B cell (primary cell): ENCODE results near the gene SMIM3. TPM values are rescaled to one million over a fixed set of nuclear protein-coding genes. Genes with fewer than 3 reads are reported as not detected.

ENCODE experiments used
- ATAC-seq: fragments of 200-7000 bp; cut with Tn5 transposase; one replicate; pipeline ENCODE4 v1.10.0; 2021; ENCODE audit warnings: low read depth, mild to moderate bottlenecking, moderate number of reproducible peaks, moderate library complexity
- CTCF ChIA-PET: fragments of 350-600 bp; sonication (Branson Sonifier 250); formaldehyde crosslinking; loops from one replicate; lab custom pipeline; 2021; ENCODE audit warnings: antibody characterized with exemption, inconsistent platforms; lab: Charles Lee
- POLR2A ChIA-PET: fragments of 350-600 bp; sonication (Branson Sonifier 250); formaldehyde crosslinking; loops from one replicate; lab custom pipeline; 2021; ENCODE audit warnings: antibody characterized with exemption; lab: Charles Lee
- DNase-seq: peaks from one replicate; pipeline ENCODE4 v3.0.0; 2013
- H2AFZ ChIP-seq: 2 replicates; pipeline ENCODE4 v1.6.1; 2012; ENCODE audit warnings: mild to moderate bottlenecking, low read depth, low read length; ENCODE audit not compliant: insufficient read depth, poor library complexity, severe bottlenecking
- H3K27ac ChIP-seq, 2 donors: 1 replicate in 1 of 2; 2 replicates in 1 of 2; pipeline ENCODE4 v1.5.1; 2012 to 2013; ENCODE audit warnings: low read length in 2 of 2, mild to moderate bottlenecking in 2 of 2, moderate library complexity in 1 of 2
- H3K27me3 ChIP-seq, 4 experiments: fragments of 200-600 bp in 1 of 4; sonication (generic) in 1 of 4; replicated peaks in 1 of 4; 1 replicate in 2 of 4; 2 replicates in 2 of 4; pipeline versions ENCODE4 v1.6.1 to v1.7.0; 2013 to 2016; ENCODE audit warnings: low read length in 3 of 4, mild to moderate bottlenecking in 2 of 4, mixed read lengths in 1 of 4, moderate library complexity in 1 of 4; ENCODE audit not compliant: insufficient read depth in 4 of 4, control insufficient read depth in 3 of 4; ENCODE audit errors: control extremely low read depth in 1 of 4
- H3K36me3 ChIP-seq, 2 experiments: replicated peaks in 1 of 2; 1 replicate in 1 of 2; 2 replicates in 1 of 2; pipeline versions ENCODE4 v1.6.1 to v1.7.1; 2013; ENCODE audit warnings: low read length in 1 of 2; ENCODE audit not compliant: insufficient read depth in 2 of 2, control insufficient read depth in 1 of 2; ENCODE audit errors: control extremely low read depth in 1 of 2, extremely low read depth in 1 of 2
- H3K4me1 ChIP-seq, 2 donors: fragments of 200-600 bp in 1 of 2; sonication (generic) in 1 of 2; 1 replicate in 1 of 2; 2 replicates in 1 of 2; pipeline versions ENCODE4 v1.5.1 to v1.6.1; 2013 to 2017; ENCODE audit warnings: low read length in 2 of 2; ENCODE audit not compliant: control insufficient read depth in 2 of 2, insufficient read depth in 2 of 2
- H3K4me2 ChIP-seq: replicated peaks from 2 replicates; pipeline ENCODE3; 2012; ENCODE audit warnings: mild to moderate bottlenecking, low read depth, low read length; ENCODE audit not compliant: poor library complexity, severe bottlenecking
- H3K4me3 ChIP-seq, 5 experiments: fragments of 200-600 bp in 1 of 5; sonication (generic) in 1 of 5; 1 replicate in 3 of 5; 2 replicates in 2 of 5; pipeline versions ENCODE4 v1.5.1 to v1.7.0; 2011 to 2016; ENCODE audit warnings: low read length in 4 of 5, mild to moderate bottlenecking in 4 of 5, low read depth in 2 of 5, control low read depth in 1 of 5, moderate library complexity in 1 of 5; ENCODE audit not compliant: insufficient read depth in 1 of 5; ENCODE audit errors: control extremely low read depth in 1 of 5, extremely low read depth in 1 of 5
- H3K79me2 ChIP-seq: fragments of 200-600 bp; sonication (generic); one replicate; pipeline ENCODE4 v1.6.0; 2016; ENCODE audit warnings: low read length; ENCODE audit not compliant: control insufficient read depth, insufficient read depth
- H3K9ac ChIP-seq: fragments of 200-600 bp; sonication (generic); 2 replicates; pipeline ENCODE4 v1.6.1; 2017; ENCODE audit warnings: mild to moderate bottlenecking, low read length, moderate library complexity
- H3K9me3 ChIP-seq, 3 donors: one replicate each; pipeline versions ENCODE4 v1.6.1 to v1.7.1; 2013; ENCODE audit warnings: low read length in 2 of 3; ENCODE audit not compliant: control insufficient read depth in 2 of 3, insufficient read depth in 1 of 3; ENCODE audit errors: control extremely low read depth in 1 of 3
- H4K20me1 ChIP-seq: 2 replicates; pipeline ENCODE4 v1.6.0; 2012; ENCODE audit warnings: mild to moderate bottlenecking, low read length; ENCODE audit not compliant: insufficient read depth, control insufficient read depth, poor library complexity, severe bottlenecking
- H3K27ac Mint-ChIP-seq: one replicate; pipeline ENCODE4 v1.8.0; 2021; ENCODE audit warnings: mixed read lengths
- H3K27me3 Mint-ChIP-seq: one replicate; pipeline ENCODE4 v1.8.0; 2021; ENCODE audit warnings: mixed read lengths
- H3K4me1 Mint-ChIP-seq: one replicate; pipeline ENCODE4 v1.8.0; 2021; ENCODE audit warnings: mixed read lengths
- H3K4me3 Mint-ChIP-seq: one replicate; pipeline ENCODE4 v1.8.0; 2021; ENCODE audit warnings: mixed read lengths
- H3K9me3 Mint-ChIP-seq: one replicate; pipeline ENCODE4 v1.8.0; 2022; ENCODE audit warnings: mixed read lengths; ENCODE audit not compliant: insufficient read depth
- EZH2 ChIP-seq: IDR thresholded peaks from 2 replicates; pipeline ENCODE4 v1.6.1; 2012; ENCODE audit warnings: borderline replicate concordance, low read depth, mild to moderate bottlenecking, moderate library complexity, low read length; ENCODE audit not compliant: insufficient read depth, poor library complexity, severe bottlenecking
- WGBS: methylation state at CpG from one replicate; pipeline ENCODE4 v1.1.5; 2013; ENCODE audit warnings: missing lambda C conversion rate; ENCODE audit not compliant: insufficient coverage; 5-methylcytosine and 5-hydroxymethylcytosine counted together
- intact Hi-C: fragments of 100-400 bp; cut with micrococcal nuclease; formaldehyde crosslinking; loops from one replicate; pipeline ENCODE4 v1.10.0; 2022
- polyA plus RNA-seq: library from polyadenylated mRNA; depleted of rRNA; stranded (reverse); fragments of >200 nt; gene quantifications from 2 replicates; pipeline ENCODE4 v1.2.3, GENCODE V29; 2012
- total RNA-seq, 2 donors: library from RNA; stranded (reverse); fragments of 120-200 nt in 1 of 2; gene quantifications; 1 replicate in 1 of 2; 2 replicates in 1 of 2; pipeline versions ENCODE4 v1.2.3 to v1.2.4, GENCODE V29; 2013 to 2022
- TF ChIP-seq, protein P1 (sequence below): fragments of 200-600 bp; IDR thresholded peaks from one replicate; pipeline ENCODE4 v1.8.0; 2022; ENCODE audit warnings: antibody characterized with exemption, mild to moderate bottlenecking

SMIM3 gene
- total and polyA plus RNA-seq, 2 donors (not counting 1 experiment from before 2014, with no cell fraction given) = 0.37 TPM; not detected in 1

DNA sequence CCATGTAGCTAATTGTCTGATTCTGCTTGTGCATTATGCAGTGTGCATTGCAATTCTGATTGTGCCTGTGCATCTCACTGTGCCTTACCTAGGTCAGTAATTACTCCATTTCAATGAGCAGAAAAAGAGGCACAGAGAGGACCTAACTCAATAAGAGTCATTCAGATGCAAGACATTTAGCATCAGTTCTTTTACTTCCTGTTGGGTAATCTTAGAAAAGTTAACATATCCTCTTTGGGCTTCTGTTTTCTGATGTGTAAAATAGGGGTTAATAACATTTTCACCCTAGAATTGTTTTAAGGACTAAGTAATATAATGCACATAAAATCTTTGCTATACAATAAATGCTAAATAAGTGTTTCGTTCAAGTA lies 12.8 kb upstream of the SMIM3 start:
- ATAC-seq (no peak), DNase-seq (no peak)
- Histone ChIP-seq H3K27ac (no peak overlapping the region), H3K4me1 (no peaks in the 10 kb centered on the region), H3K4me2 (no peak overlapping the region), H4K20me1 (no peaks in the 10 kb centered on the region), H2AFZ (no peak overlapping the region), H3K36me3 (no peaks in the 10 kb centered on the region), H3K79me2 (no peaks in the 10 kb centered on the region), H3K9ac (no peak overlapping the region), H3K9me3 (no peaks in the 10 kb centered on the region), H3K4me3 (no peak overlapping the region), H3K27me3 (peaks cover 0 to 9% (median 4%) of the 10 kb centered on the region in 4 experiments)
- TF ChIP-seq EZH2 = no peak
- TF ChIP-seq, protein P1, sequence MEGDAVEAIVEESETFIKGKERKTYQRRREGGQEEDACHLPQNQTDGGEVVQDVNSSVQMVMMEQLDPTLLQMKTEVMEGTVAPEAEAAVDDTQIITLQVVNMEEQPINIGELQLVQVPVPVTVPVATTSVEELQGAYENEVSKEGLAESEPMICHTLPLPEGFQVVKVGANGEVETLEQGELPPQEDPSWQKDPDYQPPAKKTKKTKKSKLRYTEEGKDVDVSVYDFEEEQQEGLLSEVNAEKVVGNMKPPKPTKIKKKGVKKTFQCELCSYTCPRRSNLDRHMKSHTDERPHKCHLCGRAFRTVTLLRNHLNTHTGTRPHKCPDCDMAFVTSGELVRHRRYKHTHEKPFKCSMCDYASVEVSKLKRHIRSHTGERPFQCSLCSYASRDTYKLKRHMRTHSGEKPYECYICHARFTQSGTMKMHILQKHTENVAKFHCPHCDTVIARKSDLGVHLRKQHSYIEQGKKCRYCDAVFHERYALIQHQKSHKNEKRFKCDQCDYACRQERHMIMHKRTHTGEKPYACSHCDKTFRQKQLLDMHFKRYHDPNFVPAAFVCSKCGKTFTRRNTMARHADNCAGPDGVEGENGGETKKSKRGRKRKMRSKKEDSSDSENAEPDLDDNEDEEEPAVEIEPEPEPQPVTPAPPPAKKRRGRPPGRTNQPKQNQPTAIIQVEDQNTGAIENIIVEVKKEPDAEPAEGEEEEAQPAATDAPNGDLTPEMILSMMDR = no peak
- Mint-ChIP-seq H3K4me1 (peaks cover 4% of the 10 kb centered on the region), H3K9me3 (no peaks in the 10 kb centered on the region), H3K27me3 (peaks cover 12% of the 10 kb centered on the region), H3K4me3 (no peak overlapping the region), H3K27ac (no peak overlapping the region)
- no CpG with 5 or more reads among the region's 1 CpG for WGBS
- CTCF ChIA-PET = no interaction called here
- intact Hi-C loops = no loop called here
- POLR2A ChIA-PET = no interaction called here

DNA sequence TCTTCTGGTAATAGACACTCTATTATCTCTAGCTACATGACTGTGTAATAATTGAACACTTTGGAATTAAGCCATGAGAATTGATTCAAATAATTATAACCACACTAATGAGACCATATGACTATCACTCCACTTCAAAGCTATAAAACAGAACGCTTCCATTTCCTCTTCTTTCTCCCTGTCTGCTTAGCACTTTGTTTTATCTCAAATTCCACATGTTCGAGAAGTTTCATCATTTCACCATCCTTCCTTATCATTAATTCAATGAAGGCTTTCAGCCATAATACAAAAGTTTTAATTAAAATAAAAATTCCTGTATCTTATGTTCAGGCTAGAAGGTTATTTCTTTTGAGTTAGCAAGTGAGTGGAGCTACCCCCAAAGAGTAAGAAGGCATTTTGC lies 12.3 kb upstream of the SMIM3 start:
- Histone ChIP-seq H3K36me3 (no peaks in the 10 kb centered on the region), H3K9ac (no peak overlapping the region), H3K27me3 (peaks cover 0 to 9% (median 4%) of the 10 kb centered on the region in 4 experiments), H3K4me2 (no peak overlapping the region), H3K4me1 (no peaks in the 10 kb centered on the region), H3K79me2 (no peaks in the 10 kb centered on the region), H2AFZ (no peak overlapping the region), H4K20me1 (no peaks in the 10 kb centered on the region), H3K27ac (no peak overlapping the region), H3K4me3 (no peak overlapping the region), H3K9me3 (no peaks in the 10 kb centered on the region)
- Mint-ChIP-seq H3K4me1 (peaks cover 4% of the 10 kb centered on the region), H3K27ac (no peak overlapping the region), H3K9me3 (no peaks in the 10 kb centered on the region), H3K4me3 (no peak overlapping the region), H3K27me3 (peaks cover 14% of the 10 kb centered on the region)
- DNase-seq (no peak), ATAC-seq (no peak)
- 8% methylated on average over 1 of the region's 2 CpGs for WGBS
- TF ChIP-seq, protein P1 = no peak
- no peak for TF ChIP-seq EZH2
- POLR2A ChIA-PET = no interaction called here
- CTCF ChIA-PET = interaction anchor here (0.9 to 1.2 kb wide), 2 partner anchors 13 to 35 kb away, joined by 3 to 4 read pairs; no protein-coding TSS in a partner anchor
- intact Hi-C loops = no loop called here
